GM23338 (cell line): ENCODE measurements around the gene COMMD3. TPM values are rescaled to one million over a fixed set of nuclear protein-coding genes. Genes with fewer than 3 reads are reported as not detected.

Source experiments
- ATAC-seq: fragments of 200-7000 bp; cut with Tn5 transposase; 3 replicates; pipeline ENCODE4 v1.9.1; 2020
- DNase-seq: peaks from one replicate; pipeline ENCODE4 v3.0.0-alpha.2; 2015; ENCODE audit warnings: low spot score
- H2AFZ ChIP-seq: fragments of 200-600 bp; sonication (generic); 2 replicates; pipeline ENCODE4 v1.8.0; 2016; ENCODE audit warnings: antibody characterized with exemption, mild to moderate bottlenecking, moderate library complexity
- H3F3A ChIP-seq: fragments of 200-600 bp; sonication (generic); replicated peaks from 2 replicates; pipeline ENCODE4 v1.8.0; 2017; ENCODE audit warnings: antibody characterized with exemption, mixed run types, low read depth
- H3K27ac ChIP-seq: fragments of 200-600 bp; sonication (generic); 2 replicates; pipeline ENCODE4 v1.6.1; 2016; ENCODE audit warnings: low read depth
- H3K27me3 ChIP-seq: fragments of 200-600 bp; sonication (generic); 2 replicates; pipeline ENCODE4 v1.8.0; 2016; ENCODE audit warnings: mild to moderate bottlenecking, mixed run types, moderate library complexity; ENCODE audit not compliant: insufficient read depth
- H3K36me3 ChIP-seq: fragments of 200-600 bp; sonication (generic); 2 replicates; pipeline ENCODE4 v1.8.0; 2016; ENCODE audit warnings: mild to moderate bottlenecking; ENCODE audit not compliant: insufficient read depth
- H3K4me1 ChIP-seq: fragments of 200-600 bp; sonication (generic); 2 replicates; pipeline ENCODE4 v1.8.0; 2016; ENCODE audit warnings: mild to moderate bottlenecking, moderate library complexity; ENCODE audit not compliant: insufficient read depth
- H3K4me2 ChIP-seq: fragments of 200-600 bp; sonication (generic); 2 replicates; pipeline ENCODE4 v1.7.1; 2017; ENCODE audit warnings: mixed run types
- H3K4me3 ChIP-seq: fragments of 200-600 bp; sonication (generic); 2 replicates; pipeline ENCODE4 v1.6.1; 2016; ENCODE audit warnings: mixed run types
- H3K79me2 ChIP-seq: fragments of 200-600 bp; sonication (generic); replicated peaks from 2 replicates; pipeline ENCODE4 v1.8.0; 2017; ENCODE audit warnings: mild to moderate bottlenecking; ENCODE audit not compliant: insufficient read depth
- H3K9me2 ChIP-seq: fragments of 200-600 bp; sonication (generic); 2 replicates; pipeline ENCODE4 v1.8.0; 2017; ENCODE audit not compliant: insufficient read depth
- H4K20me1 ChIP-seq: fragments of 200-600 bp; sonication (generic); replicated peaks from 2 replicates; pipeline ENCODE4 v1.8.0; 2017; ENCODE audit warnings: mild to moderate bottlenecking; ENCODE audit not compliant: insufficient read depth
- H3K27ac Mint-ChIP-seq: 2 replicates; pipeline ENCODE4 v1.8.0; 2020; ENCODE audit warnings: inconsistent platforms, mild to moderate bottlenecking, moderate library complexity, mixed read lengths
- H3K27me3 Mint-ChIP-seq: 3 replicates; pipeline ENCODE4 v1.8.0; 2022; ENCODE audit warnings: low read depth, mild to moderate bottlenecking, moderate library complexity, mixed read lengths, inconsistent platforms; ENCODE audit not compliant: insufficient read depth, poor library complexity
- H3K36me3 Mint-ChIP-seq: 3 replicates; pipeline ENCODE4 v1.8.0; 2021; ENCODE audit warnings: low read depth, mild to moderate bottlenecking, inconsistent platforms, moderate library complexity, mixed read lengths
- H3K4me1 Mint-ChIP-seq: 3 replicates; pipeline ENCODE4 v1.8.0; 2020; ENCODE audit warnings: mild to moderate bottlenecking, inconsistent platforms, mixed read lengths
- H3K4me3 Mint-ChIP-seq: 3 replicates; pipeline ENCODE4 v1.8.0; 2021; ENCODE audit warnings: moderate library complexity, mild to moderate bottlenecking, inconsistent platforms, mixed read lengths
- H3K9me3 Mint-ChIP-seq: 3 replicates; pipeline ENCODE4 v1.8.0; 2020; ENCODE audit warnings: moderate library complexity, mild to moderate bottlenecking, inconsistent platforms, mixed read lengths
- CREB1 ChIP-seq: fragments of 250-450 bp; sonication (Bioruptor Pico); IDR thresholded peaks from 2 replicates; pipeline ENCODE4 v1.5.0; 2020; ENCODE audit warnings: low read depth, mild to moderate bottlenecking, moderate library complexity
- ETS1 ChIP-seq: IDR thresholded peaks from 2 replicates; pipeline ENCODE4 v1.6.1; 2016; ENCODE audit warnings: antibody characterized with exemption
- EZH2 ChIP-seq: fragments of 200-600 bp; sonication (generic); IDR thresholded peaks from one replicate; pipeline ENCODE4 v1.8.0; 2017; ENCODE audit warnings: antibody characterized with exemption, mild to moderate bottlenecking, low read depth; ENCODE audit not compliant: unreplicated experiment
- EZH2phosphoT487 ChIP-seq: fragments of 200-600 bp; sonication (generic); IDR thresholded peaks from one replicate; pipeline ENCODE4 v1.8.1; 2018; ENCODE audit warnings: antibody characterized with exemption; ENCODE audit not compliant: unreplicated experiment
- JUNB ChIP-seq: IDR thresholded peaks from one replicate; pipeline ENCODE4 v1.6.1; 2016; ENCODE audit warnings: antibody characterized with exemption; ENCODE audit not compliant: unreplicated experiment
- NANOG ChIP-seq: IDR thresholded peaks from 2 replicates; pipeline ENCODE4 v1.6.1; 2016; ENCODE audit warnings: antibody characterized with exemption, borderline replicate concordance
- STAT1 ChIP-seq: IDR thresholded peaks from one replicate; pipeline ENCODE4 v1.6.1; 2016; ENCODE audit warnings: antibody characterized with exemption; ENCODE audit not compliant: unreplicated experiment
- ZNF114 ChIP-seq: fragments of 250-450 bp; sonication (Bioruptor Pico); IDR thresholded peaks from 2 replicates; pipeline ENCODE4 v1.5.0; 2020; ENCODE audit warnings: mild to moderate bottlenecking, moderate library complexity
- ZNF331 ChIP-seq: fragments of 250-450 bp; sonication (Bioruptor Pico); IDR thresholded peaks from 2 replicates; pipeline ENCODE4 v1.5.0; 2020; ENCODE audit warnings: low read depth, mild to moderate bottlenecking, moderate library complexity
- ZNF462 ChIP-seq: fragments of 250-450 bp; sonication (Bioruptor Pico); IDR thresholded peaks from 2 replicates; pipeline ENCODE4 v1.5.0; 2020; ENCODE audit warnings: mild to moderate bottlenecking, moderate library complexity
- polyA plus RNA-seq: library from polyadenylated mRNA; unstranded; fragments of >200 nt; fragmentation: Nextera tagmentation; extraction: Ambion mirVana; gene quantifications from 2 replicates; pipeline ENCODE4 v1.2.1, GENCODE V29; 2016
- total RNA-seq: library from RNA; depleted of rRNA; stranded (reverse); fragments of >200 nt; shearing (Covaris generic); gene quantifications from 2 replicates; pipeline ENCODE4 v1.2.3, GENCODE V29; 2014

The COMMD3 gene
- total and polyA plus RNA-seq, 2 experiments from 2014 or later = 1.1 to 5.2 TPM

GRCh38 chr10:22319980-22320558 lies 3.9 kb downstream of the COMMD3 start:
- peaks cover 68% of the 10 kb centered on the region for H3K4me1 ChIP-seq
- no peaks in the 10 kb centered on the region for H3K36me3 ChIP-seq
- ATAC-seq (no peak), DNase-seq (no peak)
- H3K4me2 ChIP-seq = peak overlapping the region; percentile 73
- peaks cover 21% of the 10 kb centered on the region for H4K20me1 ChIP-seq
- H3K27ac ChIP-seq = no peak overlapping the region
- H3K79me2 ChIP-seq = 0 out of 2 replicates have a peak, but pooled peaks cover 4% of the 10 kb centered on the region
- peak overlapping the region; percentile 38 for H3K4me3 ChIP-seq
- Mint-ChIP-seq H3K27ac (no peak overlapping the region; the same call in 1 of the 2 replicates), H3K27me3 (peaks cover 87% of the 10 kb centered on the region), H3K36me3 (peaks cover 3% of the 10 kb centered on the region; the same call in 2 of the 3 replicates), H3K4me3 (peak overlapping the region; percentile 73), H3K9me3 (peaks cover 8% of the 10 kb centered on the region), H3K4me1 (peaks cover 55% of the 10 kb centered on the region)
- H3K9me2 ChIP-seq = no peaks in the 10 kb centered on the region
- H2AFZ ChIP-seq = no peak overlapping the region
- peaks cover 39% of the 10 kb centered on the region for H3F3A ChIP-seq
- peaks cover 81% of the 10 kb centered on the region for H3K27me3 ChIP-seq
- TF ChIP-seq ZNF331 (CRISPR knock-in tag) = no peak
- peak; percentile 75 for TF ChIP-seq EZH2phosphoT487
- no peak for TF ChIP-seq JUNB
- peak; percentile 90 for TF ChIP-seq EZH2

GRCh38 chr10:22320591-22321155 lies 4.5 kb downstream of the COMMD3 start, which contains the start of gene BMI1:
BMI1 (plus strand) TSS chr10:22321099; CDS start chr10:22326450, 5,351 bp downstream.
- no peak within 1 kb of the TSS; the same call in 1 of the 2 replicates for H3K27ac Mint-ChIP-seq
- Histone ChIP-seq H3K27me3 (peaks cover 78% of the 10 kb centered on the region), H2AFZ (no peak within 1 kb of the TSS)
- TF ChIP-seq STAT1 (no peak), NANOG (no peak), ETS1 (no peak), ZNF114 (CRISPR knock-in tag) (no peak), ZNF462 (CRISPR knock-in tag) (no peak), CREB1 (CRISPR knock-in tag) (no peak), ZNF331 (CRISPR knock-in tag) (no peak), EZH2 (no peak)

More at GRCh38 chr10:22320591-22321155, 4.5 kb downstream of the COMMD3 start, which contains the start of gene BMI1:
- DNase-seq (peak; percentile 68), ATAC-seq (peak; percentile 5)
- Histone ChIP-seq H3K36me3 (no peaks in the 10 kb centered on the region), H3K9me2 (no peaks in the 10 kb centered on the region), H3K4me3 (peak within 1 kb of the TSS; percentile 62), H3K27ac (no peak within 1 kb of the TSS), H3K4me2 (peak within 1 kb of the TSS; percentile 78), H4K20me1 (peaks cover 15% of the 10 kb centered on the region), H3K4me1 (peaks cover 64% of the 10 kb centered on the region), H3K79me2 (0 out of 2 replicates have a peak, but pooled peaks cover 4% of the 10 kb centered on the region), H3F3A (peaks cover 40% of the 10 kb centered on the region)
- Mint-ChIP-seq H3K36me3 (peaks cover 3% of the 10 kb centered on the region; the same call in 2 of the 3 replicates), H3K9me3 (peaks cover 8% of the 10 kb centered on the region), H3K27me3 (peaks cover 83% of the 10 kb centered on the region), H3K4me3 (peak within 1 kb of the TSS; percentile 78), H3K4me1 (peaks cover 51% of the 10 kb centered on the region)
